Activated CD4-positive, alpha-beta T cell treated with anti-CD3 and anti-CD28 coated beads for 36 hours (primary cell): ENCODE results near the gene TAL1. TPM values are rescaled to one million over a fixed set of nuclear protein-coding genes. Genes with fewer than 3 reads are reported as not detected.

Source experiments
- ATAC-seq: fragments of 200-7000 bp; cut with Tn5 transposase; one replicate; pipeline ENCODE4 v1.10.0; 2021; ENCODE audit warnings: mild to moderate bottlenecking, moderate library complexity
- CTCF ChIA-PET: fragments of 350-600 bp; sonication (Branson Sonifier 250); formaldehyde crosslinking; loops from one replicate; lab custom pipeline; 2021; ENCODE audit warnings: antibody characterized with exemption; lab: Charles Lee
- POLR2A ChIA-PET: fragments of 350-600 bp; sonication (Branson Sonifier 250); formaldehyde crosslinking; loops from one replicate; lab custom pipeline; 2021; ENCODE audit warnings: antibody characterized with exemption, inconsistent platforms; lab: Charles Lee
- DNase-seq: peaks from one replicate; pipeline ENCODE4 v3.0.0-alpha.2; 2020
- H3K27ac Mint-ChIP-seq: one replicate; pipeline ENCODE4 v1.8.0; 2021; ENCODE audit warnings: mixed read lengths
- H3K27me3 Mint-ChIP-seq: one replicate; pipeline ENCODE4 v1.8.0; 2021; ENCODE audit warnings: mixed read lengths
- H3K36me3 Mint-ChIP-seq: one replicate; pipeline ENCODE4 v1.8.0; 2021; ENCODE audit warnings: low read depth, mixed read lengths
- H3K4me1 Mint-ChIP-seq: one replicate; pipeline ENCODE4 v1.8.0; 2021; ENCODE audit warnings: mixed read lengths
- H3K4me3 Mint-ChIP-seq: one replicate; pipeline ENCODE4 v1.8.0; 2021; ENCODE audit warnings: mild to moderate bottlenecking, moderate library complexity, mixed read lengths
- H3K9me3 Mint-ChIP-seq: one replicate; pipeline ENCODE4 v1.8.0; 2021; ENCODE audit warnings: low read depth, mixed read lengths
- intact Hi-C, 2 experiments: fragments of 100-400 bp; cut with DNase I in 1 of 2; cut with micrococcal nuclease in 1 of 2; formaldehyde crosslinking; loops; one replicate each; pipeline versions ENCODE4 v1.14.2 to v1.15.1; 2022 to 2024; cut with DNase I, micrococcal nuclease
- total RNA-seq, 2 experiments: library from RNA; stranded (reverse); gene quantifications; one replicate each; pipeline ENCODE4 v1.2.3, GENCODE V29; 2021

Gene TAL1
- total RNA-seq, 2 experiments from 2014 or later = 0.19 TPM; not detected in 1

- CTCF ChIA-PET = no interaction called here
- intact Hi-C loops = loop anchor here (2.0 to 10.0 kb wide), 2 partner anchors 19 to 221 kb away; no protein-coding TSS in a partner anchor
These were observed 8.7 kb downstream of the TAL1 start for GRCh38 chr1:47223174-47223920.

GRCh38 chr1:47222476-47222875 is 9.5 kb downstream of the TAL1 start:
- no peaks in the 10 kb centered on the region for H3K9me3 Mint-ChIP-seq
- H3K27me3 Mint-ChIP-seq = peaks cover 20% of the 10 kb centered on the region
- H3K4me3 Mint-ChIP-seq = no peak overlapping the region
- H3K36me3 Mint-ChIP-seq = no peaks in the 10 kb centered on the region
- peaks cover 2% of the 10 kb centered on the region for H3K4me1 Mint-ChIP-seq
- DNase-seq = no peak
- H3K27ac Mint-ChIP-seq = no peak overlapping the region
- intact Hi-C loops = loop anchor here (2.0 to 10.0 kb wide), 2 partner anchors 20 to 222 kb away; no protein-coding TSS in a partner anchor
- ATAC-seq = no peak
- CTCF ChIA-PET = interaction anchor here (0.5 kb wide), 1 partner anchor 47 kb away, joined by 3 read pairs; no protein-coding TSS in a partner anchor
- POLR2A ChIA-PET = interaction anchor here (0.6 kb wide), 1 partner anchor 614 kb away, joined by 3 read pairs; no protein-coding TSS in a partner anchor

More at GRCh38 chr1:47223174-47223920, 8.7 kb downstream of the TAL1 start:
- Mint-ChIP-seq H3K27ac (no peak overlapping the region), H3K36me3 (no peaks in the 10 kb centered on the region), H3K9me3 (no peaks in the 10 kb centered on the region), H3K4me1 (peaks cover 2% of the 10 kb centered on the region), H3K27me3 (peaks cover 29% of the 10 kb centered on the region), H3K4me3 (no peak overlapping the region)
- POLR2A ChIA-PET = interaction anchor here (0.6 kb wide), 1 partner anchor 615 kb away, joined by 3 read pairs; no protein-coding TSS in a partner anchor
- no peak for ATAC-seq
- no peak for DNase-seq

- no peak overlapping the region for H3K4me3 Mint-ChIP-seq
These were observed 12.3 kb downstream of the TAL1 start for GRCh38 chr1:47219590-47220220.

GRCh38 chr1:47219001-47219400 is 13.0 kb downstream of the TAL1 start:
- no peak overlapping the region for H3K27ac Mint-ChIP-seq
- H3K4me1 Mint-ChIP-seq = no peaks in the 10 kb centered on the region
- intact Hi-C loops = no loop called here
- peaks cover 3% of the 10 kb centered on the region for H3K27me3 Mint-ChIP-seq
- no peaks in the 10 kb centered on the region for H3K36me3 Mint-ChIP-seq
- ChIA-PET POLR2A (no interaction called here), CTCF (no interaction called here)
- H3K4me3 Mint-ChIP-seq = no peak overlapping the region
- no peak for DNase-seq
- ATAC-seq = no peak
- no peaks in the 10 kb centered on the region for H3K9me3 Mint-ChIP-seq

More at GRCh38 chr1:47219590-47220220, 12.3 kb downstream of the TAL1 start:
- intact Hi-C loops = loop anchor here in 1 of 2 experiments (10.0 kb wide), 1 partner anchor 225 kb away; no protein-coding TSS in a partner anchor
- Mint-ChIP-seq H3K27me3 (peaks cover 3% of the 10 kb centered on the region), H3K9me3 (no peaks in the 10 kb centered on the region), H3K4me1 (no peaks in the 10 kb centered on the region), H3K27ac (no peak overlapping the region), H3K36me3 (no peaks in the 10 kb centered on the region)
- no peak for DNase-seq
- ChIA-PET POLR2A (no interaction called here), CTCF (no interaction called here)
- ATAC-seq = no peak

- Mint-ChIP-seq H3K27ac (no peak overlapping the region), H3K36me3 (no peaks in the 10 kb centered on the region), H3K4me1 (no peaks in the 10 kb centered on the region), H3K4me3 (no peak overlapping the region), H3K9me3 (no peaks in the 10 kb centered on the region), H3K27me3 (peaks cover 3% of the 10 kb centered on the region)
- ATAC-seq (no peak), DNase-seq (no peak)
- CTCF ChIA-PET = no interaction called here
- POLR2A ChIA-PET = no interaction called here
- intact Hi-C loops = no loop called here
These were observed 15.6 kb downstream of the TAL1 start for GRCh38 chr1:47216278-47217059.

- DNase-seq (no peak), ATAC-seq (no peak)
- intact Hi-C loops = no loop called here
- peaks cover 3% of the 10 kb centered on the region for H3K27me3 Mint-ChIP-seq
- no peak overlapping the region for H3K4me3 Mint-ChIP-seq
- ChIA-PET POLR2A (no interaction called here), CTCF (interaction anchor here (1.0 kb wide), 1 partner anchor 37 kb away, joined by 3 read pairs; no protein-coding TSS in a partner anchor)
- no peaks in the 10 kb centered on the region for H3K4me1 Mint-ChIP-seq
- no peak overlapping the region for H3K27ac Mint-ChIP-seq
- no peaks in the 10 kb centered on the region for H3K36me3 Mint-ChIP-seq
- H3K9me3 Mint-ChIP-seq = no peaks in the 10 kb centered on the region
These were observed 16.3 kb downstream of the TAL1 start for GRCh38 chr1:47215713-47216112.

GRCh38 chr1:47214549-47214948 is 17.5 kb downstream of the TAL1 start:
- Mint-ChIP-seq H3K27ac (no peak overlapping the region), H3K4me3 (no peak overlapping the region), H3K27me3 (no peaks in the 10 kb centered on the region), H3K4me1 (no peaks in the 10 kb centered on the region), H3K36me3 (no peaks in the 10 kb centered on the region), H3K9me3 (no peaks in the 10 kb centered on the region)
- ATAC-seq (no peak), DNase-seq (no peak)
- ChIA-PET CTCF (no interaction called here), POLR2A (interaction anchor here (0.5 kb wide), 1 partner anchor 13 kb away, joined by 3 read pairs; no protein-coding TSS in a partner anchor)
- intact Hi-C loops = no loop called here

GRCh38 chr1:47213230-47213963 is 18.6 kb downstream of the TAL1 start:
- DNase-seq (no peak), ATAC-seq (no peak)
- H3K4me1 Mint-ChIP-seq = no peaks in the 10 kb centered on the region
- intact Hi-C loops = no loop called here
- H3K27ac Mint-ChIP-seq = no peak overlapping the region
- no peaks in the 10 kb centered on the region for H3K36me3 Mint-ChIP-seq
- ChIA-PET CTCF (interaction anchor here (0.8 to 1.1 kb wide), 2 partner anchors 21 to 34 kb away, joined by 3 read pairs; no protein-coding TSS in a partner anchor), POLR2A (no interaction called here)
- H3K27me3 Mint-ChIP-seq = no peaks in the 10 kb centered on the region
- no peaks in the 10 kb centered on the region for H3K9me3 Mint-ChIP-seq
- H3K4me3 Mint-ChIP-seq = no peak overlapping the region

- no peaks in the 10 kb centered on the region for H3K4me1 Mint-ChIP-seq
- DNase-seq (no peak), ATAC-seq (no peak)
- CTCF ChIA-PET = interaction anchor here (1.1 kb wide), 1 partner anchor 33 kb away, joined by 3 read pairs; no protein-coding TSS in a partner anchor
- no peaks in the 10 kb centered on the region for H3K27me3 Mint-ChIP-seq
- intact Hi-C loops = no loop called here
- no peak overlapping the region for H3K27ac Mint-ChIP-seq
- H3K4me3 Mint-ChIP-seq = no peak overlapping the region
- POLR2A ChIA-PET = no interaction called here
- H3K9me3 Mint-ChIP-seq = no peaks in the 10 kb centered on the region
- no peaks in the 10 kb centered on the region for H3K36me3 Mint-ChIP-seq
These were observed 19.3 kb downstream of the TAL1 start for GRCh38 chr1:47212636-47213229.

GRCh38 chr1:47211796-47212269 is 20.2 kb downstream of the TAL1 start:
- DNase-seq (no peak), ATAC-seq (no peak)
- Mint-ChIP-seq H3K27me3 (no peaks in the 10 kb centered on the region), H3K27ac (no peak overlapping the region), H3K4me3 (no peak overlapping the region), H3K36me3 (no peaks in the 10 kb centered on the region), H3K9me3 (no peaks in the 10 kb centered on the region), H3K4me1 (no peaks in the 10 kb centered on the region)
- CTCF ChIA-PET = no interaction called here
- intact Hi-C loops = no loop called here
- POLR2A ChIA-PET = no interaction called here
